Measurements from ENCODE around the gene C1QL2.

C1QL2 gene

DNA sequence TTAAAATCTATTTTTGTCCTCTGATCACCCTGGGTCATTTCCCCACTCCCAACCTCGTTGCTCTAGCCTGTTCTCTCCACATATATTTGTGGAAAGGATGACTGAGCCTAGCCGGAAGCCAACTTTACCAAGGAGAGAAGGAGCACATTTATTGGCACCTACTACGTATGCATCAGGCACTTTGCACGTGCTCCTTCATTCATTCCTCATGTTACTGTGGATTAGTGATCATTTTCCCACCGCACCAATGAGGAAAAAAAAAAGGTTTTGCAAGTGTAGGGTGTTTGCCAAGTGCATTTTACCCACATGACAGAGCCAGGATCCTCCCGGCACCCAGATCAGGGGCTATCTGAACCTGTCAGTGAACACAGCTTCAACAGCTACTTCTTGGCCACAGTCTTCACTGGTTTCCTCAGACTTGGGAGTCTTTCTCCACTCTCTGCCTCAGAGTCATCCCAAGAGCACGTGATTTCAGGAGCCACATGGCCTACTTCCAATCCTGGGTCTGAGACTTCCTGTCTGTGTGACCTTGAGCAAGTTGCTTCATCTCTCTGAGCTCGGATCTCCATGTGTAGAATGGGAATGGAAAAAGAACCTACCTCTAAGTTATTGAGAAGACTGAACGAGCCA is 1.9 kb upstream of the C1QL2 start:
- TF ChIP-seq SIN3A (IDR thresholded peaks at IDR 0.05; ENCODE audit: borderline replicate concordance, insufficient read depth, low read length) (no peak), TAF1 (IDR thresholded peaks at IDR 0.05; ENCODE audit: borderline replicate concordance, insufficient read depth, low read length) (no peak), POLR2AphosphoS5 (IDR thresholded peaks at IDR 0.05; ENCODE audit: low read depth, low read length) (no peak), FOXP2 (optimal IDR thresholded peaks at IDR 0.05; ENCODE audit: borderline replicate concordance, extremely low read depth, extremely low read length, insufficient read depth) (no peak)
- TF ChIP-seq, protein P1, sequence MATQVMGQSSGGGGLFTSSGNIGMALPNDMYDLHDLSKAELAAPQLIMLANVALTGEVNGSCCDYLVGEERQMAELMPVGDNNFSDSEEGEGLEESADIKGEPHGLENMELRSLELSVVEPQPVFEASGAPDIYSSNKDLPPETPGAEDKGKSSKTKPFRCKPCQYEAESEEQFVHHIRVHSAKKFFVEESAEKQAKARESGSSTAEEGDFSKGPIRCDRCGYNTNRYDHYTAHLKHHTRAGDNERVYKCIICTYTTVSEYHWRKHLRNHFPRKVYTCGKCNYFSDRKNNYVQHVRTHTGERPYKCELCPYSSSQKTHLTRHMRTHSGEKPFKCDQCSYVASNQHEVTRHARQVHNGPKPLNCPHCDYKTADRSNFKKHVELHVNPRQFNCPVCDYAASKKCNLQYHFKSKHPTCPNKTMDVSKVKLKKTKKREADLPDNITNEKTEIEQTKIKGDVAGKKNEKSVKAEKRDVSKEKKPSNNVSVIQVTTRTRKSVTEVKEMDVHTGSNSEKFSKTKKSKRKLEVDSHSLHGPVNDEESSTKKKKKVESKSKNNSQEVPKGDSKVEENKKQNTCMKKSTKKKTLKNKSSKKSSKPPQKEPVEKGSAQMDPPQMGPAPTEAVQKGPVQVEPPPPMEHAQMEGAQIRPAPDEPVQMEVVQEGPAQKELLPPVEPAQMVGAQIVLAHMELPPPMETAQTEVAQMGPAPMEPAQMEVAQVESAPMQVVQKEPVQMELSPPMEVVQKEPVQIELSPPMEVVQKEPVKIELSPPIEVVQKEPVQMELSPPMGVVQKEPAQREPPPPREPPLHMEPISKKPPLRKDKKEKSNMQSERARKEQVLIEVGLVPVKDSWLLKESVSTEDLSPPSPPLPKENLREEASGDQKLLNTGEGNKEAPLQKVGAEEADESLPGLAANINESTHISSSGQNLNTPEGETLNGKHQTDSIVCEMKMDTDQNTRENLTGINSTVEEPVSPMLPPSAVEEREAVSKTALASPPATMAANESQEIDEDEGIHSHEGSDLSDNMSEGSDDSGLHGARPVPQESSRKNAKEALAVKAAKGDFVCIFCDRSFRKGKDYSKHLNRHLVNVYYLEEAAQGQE (IDR thresholded peaks at IDR 0.05; ENCODE audit: insufficient read depth in 1 of 2, low read depth in 2 of 2, low read length in 2 of 2), result no peak

DNA sequence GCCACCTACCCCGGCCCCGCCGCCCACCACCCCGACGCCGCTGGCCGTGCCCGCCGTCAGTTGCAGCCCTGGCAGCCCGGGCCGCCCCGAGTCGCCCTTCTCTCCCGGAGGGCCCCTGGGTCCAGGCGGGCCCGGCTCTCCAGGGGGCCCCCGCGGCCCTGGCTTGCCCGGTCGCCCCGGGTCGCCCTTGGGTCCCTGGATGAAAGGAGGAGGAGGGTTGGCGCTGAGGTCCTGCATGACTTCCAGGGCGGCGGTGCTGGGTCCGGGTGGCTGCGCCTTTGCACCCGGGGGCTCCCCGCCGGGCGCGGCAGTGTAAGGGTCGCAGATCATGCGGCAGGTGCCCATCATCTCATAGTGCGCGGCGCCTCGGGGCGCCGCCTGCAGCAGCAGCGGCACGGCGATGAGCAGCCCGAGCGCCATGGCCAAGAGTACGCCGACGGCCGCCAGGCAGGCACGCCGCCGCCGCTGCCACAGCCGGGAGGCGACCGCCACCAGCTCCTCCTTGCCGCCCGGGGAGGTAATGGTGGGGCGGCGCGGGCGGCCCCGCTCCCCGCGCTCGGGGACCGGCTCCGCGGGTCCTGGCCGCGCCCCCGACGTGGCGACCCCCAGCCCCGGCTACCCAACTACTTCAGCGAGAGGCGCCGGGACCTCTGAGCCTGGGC is 570 bp downstream of the C1QL2 start:
- no peak for TF ChIP-seq FOXP2 (optimal IDR thresholded peaks at IDR 0.05; ENCODE audit: borderline replicate concordance, extremely low read depth, extremely low read length, insufficient read depth)
- TF ChIP-seq TAF1 (IDR thresholded peaks at IDR 0.05; ENCODE audit: borderline replicate concordance, insufficient read depth, low read length), result no peak
- TF ChIP-seq, protein P1 (IDR thresholded peaks at IDR 0.05; ENCODE audit: insufficient read depth in 1 of 2, low read depth in 2 of 2, low read length in 2 of 2), result no peak
- TF ChIP-seq POLR2AphosphoS5 (IDR thresholded peaks at IDR 0.05; ENCODE audit: low read depth, low read length), result no peak
- no peak for TF ChIP-seq SIN3A (IDR thresholded peaks at IDR 0.05; ENCODE audit: borderline replicate concordance, insufficient read depth, low read length)

DNA sequence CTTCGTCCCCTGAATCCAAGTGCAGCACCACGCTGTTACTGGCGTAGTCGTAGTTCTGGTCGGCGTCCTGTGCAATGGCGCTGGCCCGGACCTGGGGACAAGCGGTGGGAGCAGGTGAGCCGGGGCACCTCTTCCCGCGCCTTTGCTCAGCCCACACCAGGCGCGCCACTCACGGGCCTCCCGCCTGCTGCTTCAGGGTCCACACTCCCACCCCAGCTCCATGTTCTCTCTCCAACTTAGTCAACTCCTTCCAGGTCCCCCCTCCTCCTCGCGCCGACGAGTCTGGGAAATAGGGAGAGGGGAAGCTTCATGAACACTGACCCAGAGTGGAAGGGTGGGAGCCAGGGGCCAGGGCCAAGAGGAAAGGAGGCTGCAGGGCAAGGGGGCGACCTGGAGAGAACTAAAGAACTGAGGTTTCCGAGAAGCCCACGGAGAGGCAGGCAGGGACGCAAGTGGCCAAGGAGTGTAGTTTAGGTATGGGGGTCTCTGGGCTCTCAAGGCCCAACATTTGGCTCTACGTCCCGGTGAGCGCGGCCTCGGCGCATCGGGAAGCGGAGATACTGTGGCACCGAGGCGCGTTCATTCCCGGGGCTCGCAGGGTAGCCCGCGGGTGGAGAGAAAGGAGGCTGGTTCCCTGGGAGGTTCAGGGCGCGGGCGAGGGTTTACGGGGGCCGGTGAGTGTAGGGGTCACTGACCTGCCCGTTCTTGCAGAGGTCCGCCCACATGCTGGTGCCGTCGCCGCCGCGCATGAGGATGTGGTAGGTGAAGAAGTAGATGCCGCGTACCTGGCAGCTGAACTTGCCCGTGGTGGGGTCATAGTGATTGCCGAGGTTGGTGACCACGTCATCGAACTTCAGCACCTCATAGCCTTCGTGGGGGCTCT is 1.4 kb downstream of the C1QL2 start:
- no peak for TF ChIP-seq SIN3A (IDR thresholded peaks at IDR 0.05; ENCODE audit: borderline replicate concordance, insufficient read depth, low read length)
- TF ChIP-seq, protein P1 (IDR thresholded peaks at IDR 0.05; ENCODE audit: insufficient read depth in 1 of 2, low read depth in 2 of 2, low read length in 2 of 2), result no peak
- TF ChIP-seq FOXP2 (optimal IDR thresholded peaks at IDR 0.05; ENCODE audit: borderline replicate concordance, extremely low read depth, extremely low read length, insufficient read depth), result no peak
- TF ChIP-seq TAF1 (IDR thresholded peaks at IDR 0.05; ENCODE audit: borderline replicate concordance, insufficient read depth, low read length), result no peak
- TF ChIP-seq POLR2AphosphoS5 (IDR thresholded peaks at IDR 0.05; ENCODE audit: low read depth, low read length), result no peak

DNA sequence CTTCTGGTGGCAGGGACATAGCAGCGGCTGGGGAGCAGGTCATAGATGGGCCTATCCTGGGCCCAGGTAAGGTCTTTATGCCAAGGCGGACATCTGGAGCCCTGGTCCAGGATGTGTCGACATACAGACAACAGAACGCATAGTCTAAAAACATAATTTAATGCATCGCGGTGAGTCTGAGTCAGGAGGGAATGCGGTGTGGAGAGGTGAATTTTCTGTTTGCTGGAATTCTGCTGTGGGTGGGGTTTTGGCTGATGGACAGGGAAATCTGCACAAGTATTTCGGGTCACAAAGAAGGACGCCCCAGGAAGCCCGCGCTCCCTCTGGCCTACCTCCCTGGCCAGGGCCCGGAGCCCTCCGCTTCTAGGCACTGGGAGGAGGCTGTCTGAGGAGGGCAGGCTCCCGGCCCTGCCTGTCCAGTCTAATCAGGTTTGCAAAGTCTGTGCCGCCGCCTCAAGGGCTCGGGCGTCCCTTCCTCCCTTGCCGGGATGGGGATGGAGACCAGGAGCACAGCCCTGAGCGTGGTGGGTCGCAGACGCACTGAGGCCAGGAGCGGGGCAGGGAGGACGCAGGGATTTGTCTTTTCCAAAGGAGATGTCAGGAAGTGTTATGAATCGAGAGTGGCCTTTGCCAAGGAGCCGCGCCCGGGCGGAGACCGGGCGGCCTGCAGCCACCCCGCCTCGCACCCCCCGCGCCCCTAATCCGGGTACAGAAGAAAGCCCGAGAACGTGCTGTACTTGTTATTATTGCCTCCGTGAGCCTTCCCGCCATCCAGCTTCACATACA is 2.3 kb downstream of the C1QL2 start:
- TF ChIP-seq SIN3A (IDR thresholded peaks at IDR 0.05; ENCODE audit: borderline replicate concordance, insufficient read depth, low read length) (no peak), TAF1 (IDR thresholded peaks at IDR 0.05; ENCODE audit: borderline replicate concordance, insufficient read depth, low read length) (no peak), POLR2AphosphoS5 (IDR thresholded peaks at IDR 0.05; ENCODE audit: low read depth, low read length) (no peak), FOXP2 (optimal IDR thresholded peaks at IDR 0.05; ENCODE audit: borderline replicate concordance, extremely low read depth, extremely low read length, insufficient read depth) (no peak)
- TF ChIP-seq, protein P1 (IDR thresholded peaks at IDR 0.05; ENCODE audit: insufficient read depth in 1 of 2, low read depth in 2 of 2, low read length in 2 of 2), result no peak

Data from PFSK-1 (cell line).